ENCODE results near the gene HSD17B11.
A peak's percentile ranks its signal among the peaks of the same experiment; 100 is the strongest.
"Not testable (repeated sequence)": the region's sequence is repeated elsewhere in the genome, so short reads cannot be mapped to it uniquely, and the experiment has no call there.

The HSD17B11 gene

DNA sequence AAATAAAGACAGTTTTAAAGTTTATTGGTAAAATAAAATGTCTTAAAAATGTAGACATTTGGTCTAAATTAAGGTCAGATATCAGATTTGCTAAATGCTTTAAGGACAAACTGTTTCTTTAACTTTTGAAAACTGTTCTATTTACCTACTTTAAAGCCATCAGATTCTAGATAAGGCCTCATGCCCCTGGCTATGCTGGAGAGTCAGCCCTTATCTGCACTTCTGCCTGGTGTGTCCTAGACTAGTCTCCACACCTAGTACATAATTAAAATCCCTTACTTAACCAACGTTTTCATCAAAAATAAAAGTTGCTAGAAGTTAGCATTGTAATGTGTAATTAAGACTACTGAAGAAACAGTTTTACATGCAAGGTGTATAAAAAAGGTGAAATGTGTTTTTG is 25.6 kb downstream of the HSD17B11 start:
- FAIRE-seq = no peak
- no peak for DNase-seq (ENCODE audit: extremely low spot score, insufficient read length, low read depth)

DNA sequence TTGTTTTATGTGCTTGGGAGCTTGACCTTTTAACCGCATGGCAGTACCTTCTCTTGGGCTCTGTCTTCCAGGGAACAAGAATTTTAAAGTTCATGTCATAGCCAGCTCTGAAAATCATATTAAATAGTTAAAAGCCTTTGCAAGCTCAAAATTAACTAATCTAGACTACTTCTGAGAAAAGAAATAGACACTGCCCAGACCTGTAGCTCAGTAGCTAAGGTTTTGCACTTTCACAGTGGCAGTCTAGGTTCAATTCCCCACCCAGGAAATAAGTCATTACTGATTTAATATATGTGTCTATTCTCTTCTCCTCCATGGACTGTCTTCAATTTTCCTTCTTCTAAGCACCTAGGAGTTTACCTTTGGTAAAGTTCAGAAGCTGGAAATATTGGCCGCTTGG is 27.4 kb downstream of the HSD17B11 start:
- no peak for DNase-seq (ENCODE audit: extremely low spot score, insufficient read length, low read depth)

DNA sequence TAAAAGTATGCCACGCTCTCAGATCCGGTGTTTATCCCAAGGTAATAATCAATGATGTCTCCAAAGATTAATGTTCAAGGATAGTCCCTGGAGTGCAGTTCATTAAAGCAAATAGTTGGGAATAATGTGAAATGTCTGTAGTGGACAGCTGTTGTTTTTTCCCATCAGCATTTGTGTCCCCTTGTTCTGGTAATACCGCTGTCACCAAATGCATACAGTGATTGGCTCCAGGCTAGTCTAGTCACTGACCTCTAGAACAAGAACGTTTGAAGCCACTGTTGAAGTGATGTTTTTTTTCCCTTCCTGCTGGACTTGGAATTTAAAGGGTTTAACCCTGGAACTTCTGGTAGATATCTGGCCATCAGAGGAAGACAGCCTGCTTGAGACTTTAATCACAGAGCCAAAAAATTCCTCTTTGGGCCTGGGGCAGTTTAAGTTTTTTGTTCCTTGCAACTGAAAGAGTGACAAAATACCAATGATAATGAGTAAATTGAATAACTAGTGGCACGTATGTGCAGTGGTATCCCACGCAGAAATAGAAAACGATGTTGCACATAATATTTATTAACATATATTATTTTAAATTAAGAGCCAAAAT is 30.6 kb downstream of the HSD17B11 start:
- no peak for FAIRE-seq
- DNase-seq (ENCODE audit: extremely low spot score, insufficient read length, low read depth) = no peak

More for the DNA sequence above, 27.4 kb downstream of the HSD17B11 start:
- no peak for FAIRE-seq

DNA sequence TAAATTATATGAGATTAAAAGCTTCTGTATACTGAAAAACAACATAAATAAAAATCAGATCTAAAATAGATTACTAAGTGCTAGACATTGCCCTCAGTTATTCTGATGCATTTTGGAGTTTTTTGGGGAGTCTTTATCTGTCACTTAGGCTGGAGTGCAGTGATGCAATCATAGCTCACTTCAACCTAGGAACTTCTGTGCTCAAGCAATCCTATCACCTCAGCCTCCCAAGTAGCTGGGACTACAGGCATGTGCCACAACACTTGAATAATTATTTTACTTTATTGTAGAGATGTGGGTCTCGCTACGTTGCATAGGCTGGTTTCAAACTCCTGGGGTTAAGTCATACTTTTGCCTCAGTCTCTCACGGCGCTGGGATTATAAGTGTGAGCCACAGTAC is 31.7 kb downstream of the HSD17B11 start:
- FAIRE-seq (no peak), DNase-seq (ENCODE audit: extremely low spot score, insufficient read length, low read depth) (no peak)

DNA sequence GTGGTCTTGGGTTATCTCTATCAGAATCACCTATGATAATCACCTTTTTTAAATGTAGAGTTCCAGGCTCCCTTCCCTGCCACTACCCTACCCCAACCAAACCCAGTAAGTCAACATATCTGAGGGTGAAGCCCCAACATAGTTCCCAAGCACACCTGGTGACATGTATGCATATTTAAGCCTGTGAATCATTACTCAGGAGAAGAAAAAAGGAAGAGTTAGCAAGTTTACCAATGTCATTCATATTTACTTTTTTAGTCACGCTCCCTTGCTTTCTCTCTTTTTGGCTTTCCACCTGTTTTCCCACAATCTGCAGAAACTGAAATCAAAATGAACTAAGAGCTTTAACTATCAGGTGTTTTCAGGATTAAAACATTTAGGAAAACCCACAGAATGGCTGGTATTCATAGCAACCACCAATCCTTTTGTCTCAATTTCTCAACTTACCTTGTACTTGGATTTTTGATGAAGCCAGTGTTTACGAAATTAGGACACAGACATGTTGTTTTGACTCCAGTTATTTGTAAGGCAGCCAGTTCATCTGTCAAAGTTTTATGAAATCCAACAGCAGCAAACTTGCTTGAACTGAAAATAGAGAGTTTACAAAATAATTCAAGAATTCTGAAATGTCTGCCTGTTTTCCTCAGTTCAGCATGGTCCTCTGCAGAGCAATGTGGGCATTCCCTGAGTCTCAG is 34.0 kb downstream of the HSD17B11 start:
- FAIRE-seq = no peak
- no peak for DNase-seq (ENCODE audit: extremely low spot score, insufficient read length, low read depth)

DNA sequence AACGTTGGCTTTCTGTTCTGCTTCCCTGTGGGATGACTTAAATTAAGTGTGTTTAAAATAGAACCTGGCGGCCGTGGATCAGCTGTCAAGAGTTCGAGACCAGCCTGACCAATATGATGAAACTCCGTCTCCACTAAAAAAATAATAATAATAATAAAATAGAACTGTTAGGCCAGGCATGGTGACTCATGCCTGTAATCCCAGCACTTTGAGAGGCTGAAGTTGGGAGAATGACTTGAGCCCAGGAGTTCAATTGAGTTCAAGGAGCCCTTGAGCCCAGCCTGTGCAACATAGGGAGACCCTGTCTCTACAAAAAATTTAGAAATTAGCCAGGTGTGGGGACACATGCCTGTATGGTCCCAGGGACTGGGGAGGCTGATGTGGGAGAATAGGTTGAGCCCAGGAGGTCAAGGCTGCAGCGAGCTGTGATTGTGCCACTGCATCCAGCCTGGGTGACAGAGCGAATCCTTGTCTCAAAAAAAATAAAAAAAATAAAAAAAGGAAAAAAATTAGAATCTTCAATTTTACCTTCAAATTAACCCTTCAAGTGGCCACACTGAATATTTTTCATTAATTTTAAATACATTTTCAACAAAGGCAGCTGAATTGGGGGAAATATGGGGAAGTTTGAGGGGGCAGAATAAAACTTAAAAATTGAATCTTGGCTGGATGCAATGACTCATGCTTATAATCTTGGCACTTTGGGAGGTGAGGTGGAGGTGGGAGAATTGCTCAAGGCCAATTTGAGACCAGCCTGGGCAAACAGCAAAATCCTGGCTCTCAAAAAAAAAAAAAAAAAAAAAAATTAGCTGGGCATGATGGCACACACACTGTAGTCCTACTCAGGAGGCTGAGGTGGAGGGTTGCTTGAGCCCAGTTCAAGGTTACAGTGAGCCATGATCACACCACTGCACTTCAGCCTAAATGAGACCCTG is 36.6 kb downstream of the HSD17B11 start:
- FAIRE-seq (no peak), DNase-seq (ENCODE audit: extremely low spot score, insufficient read length, low read depth) (no peak)

DNA sequence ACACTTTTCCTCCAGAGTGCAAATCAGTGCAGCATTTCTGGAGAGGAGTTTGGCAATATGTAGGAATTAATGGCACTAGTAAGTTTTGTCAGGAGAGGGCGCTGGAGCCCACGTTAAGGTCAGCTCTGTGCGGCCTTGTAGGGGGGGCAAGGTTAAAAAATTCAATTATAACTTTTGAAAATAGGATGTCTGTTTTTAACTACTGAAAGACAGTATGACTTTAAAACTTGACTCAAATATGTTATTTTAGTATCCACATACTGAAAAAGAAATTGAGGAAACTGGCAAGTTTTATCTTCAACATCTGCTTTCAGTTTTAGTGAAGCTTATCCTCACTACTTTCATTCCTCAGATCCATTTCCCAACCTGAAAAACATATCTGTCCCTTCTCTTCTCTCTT is 37.4 kb downstream of the HSD17B11 start:
- peak; percentile 5 for DNase-seq (ENCODE audit: extremely low spot score, insufficient read length, low read depth)
- peak; percentile 50 for FAIRE-seq

DNA sequence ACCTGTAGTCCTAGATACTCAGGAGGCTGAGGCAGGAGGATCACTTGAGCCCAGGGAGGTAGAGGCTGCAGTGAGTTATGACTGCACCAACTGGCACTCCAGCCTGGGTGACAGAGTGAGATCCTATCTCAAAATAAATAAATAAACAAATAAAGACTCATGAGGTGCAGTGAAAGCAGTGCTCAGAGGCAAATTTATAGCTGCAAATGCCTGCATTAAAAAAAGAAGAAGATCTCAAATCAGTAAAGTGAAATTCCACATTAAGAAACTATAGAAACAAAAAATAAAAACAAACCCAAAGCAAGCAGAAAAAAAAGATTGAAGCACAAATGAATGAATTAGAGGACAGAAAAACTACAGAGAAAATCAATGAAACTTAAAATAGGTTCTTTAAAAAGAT is 45.8 kb downstream of the HSD17B11 start:
- FAIRE-seq = no peak
- no peak for DNase-seq (ENCODE audit: extremely low spot score, insufficient read length, low read depth)

DNA sequence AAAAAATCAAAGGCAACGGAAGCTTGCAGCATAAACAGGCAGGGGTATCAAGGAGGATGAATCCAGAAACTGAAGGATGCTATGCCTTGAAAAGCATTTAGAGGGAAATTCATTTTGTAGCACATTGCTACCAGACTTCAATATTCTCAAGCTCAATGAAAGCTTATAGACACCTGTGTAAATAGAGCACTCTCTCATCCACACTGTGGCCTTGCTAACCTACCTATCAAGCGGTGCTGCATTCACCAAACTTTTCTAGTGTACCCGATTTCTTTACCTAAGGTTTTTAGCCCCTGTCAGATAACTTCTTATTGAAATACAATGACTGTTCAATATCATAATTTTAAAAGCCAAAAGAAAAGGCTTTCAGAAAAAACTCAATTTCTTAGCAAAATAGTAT is 48.1 kb downstream of the HSD17B11 start:
- no peak for FAIRE-seq
- no peak for DNase-seq (ENCODE audit: extremely low spot score, insufficient read length, low read depth)

DNA sequence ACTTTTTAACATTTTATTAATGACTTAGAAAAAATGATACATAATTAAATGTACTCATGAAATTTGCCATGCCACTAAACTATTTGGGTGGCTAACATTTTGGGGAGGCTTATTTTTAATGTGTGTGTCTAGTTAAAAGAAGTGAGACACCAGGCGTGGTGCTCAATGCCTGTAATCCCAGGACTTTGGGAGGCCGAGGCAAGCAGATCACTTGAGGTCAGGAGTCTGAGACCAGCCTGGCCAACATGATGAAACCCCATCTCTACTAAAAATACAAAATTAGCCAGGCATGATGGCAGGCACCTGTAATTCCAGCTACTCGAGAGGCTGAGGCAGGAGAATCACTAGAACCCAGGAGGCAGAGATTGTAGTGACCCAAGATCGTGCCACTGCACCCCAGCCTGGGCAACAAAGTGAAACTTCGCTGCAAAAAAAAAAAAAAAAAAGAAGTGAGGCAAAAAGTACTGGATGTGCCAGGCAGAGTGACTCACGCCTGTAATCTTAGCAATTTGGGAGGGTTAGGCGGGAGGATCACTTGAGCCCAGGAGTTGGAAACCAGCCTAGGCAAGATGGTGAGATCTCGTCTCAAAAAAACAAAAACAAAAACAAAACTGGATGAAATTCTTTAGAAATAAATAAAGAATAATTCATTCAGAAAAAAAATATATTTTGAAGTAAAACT is 48.9 kb downstream of the HSD17B11 start:
- not testable (repeated sequence) for FAIRE-seq

DNA sequence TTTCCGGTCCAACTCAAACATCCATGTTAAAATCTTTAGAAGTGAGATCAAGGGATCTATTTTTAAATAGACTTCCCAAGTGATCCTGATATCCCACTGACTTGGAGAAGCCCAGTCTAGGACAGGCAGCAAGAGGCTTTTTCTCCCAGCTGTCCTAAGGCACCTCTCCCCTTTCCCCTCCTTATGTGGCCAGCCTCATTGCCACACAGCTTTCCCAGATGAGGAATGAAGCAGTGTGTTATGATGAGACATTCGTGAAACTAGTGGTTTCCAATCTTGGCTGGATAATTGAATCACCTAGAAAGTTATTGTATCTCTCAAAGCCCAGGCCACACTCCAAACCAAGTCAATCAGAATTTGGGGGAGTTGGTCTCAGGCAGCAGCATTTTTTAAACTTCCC is 51.5 kb downstream of the HSD17B11 start:
- DNase-seq (ENCODE audit: extremely low spot score, insufficient read length, low read depth) (no peak), FAIRE-seq (no peak)

More for the DNA sequence above, 48.9 kb downstream of the HSD17B11 start:
- not testable (repeated sequence) for DNase-seq (ENCODE audit: extremely low spot score, insufficient read length, low read depth)

DNA sequence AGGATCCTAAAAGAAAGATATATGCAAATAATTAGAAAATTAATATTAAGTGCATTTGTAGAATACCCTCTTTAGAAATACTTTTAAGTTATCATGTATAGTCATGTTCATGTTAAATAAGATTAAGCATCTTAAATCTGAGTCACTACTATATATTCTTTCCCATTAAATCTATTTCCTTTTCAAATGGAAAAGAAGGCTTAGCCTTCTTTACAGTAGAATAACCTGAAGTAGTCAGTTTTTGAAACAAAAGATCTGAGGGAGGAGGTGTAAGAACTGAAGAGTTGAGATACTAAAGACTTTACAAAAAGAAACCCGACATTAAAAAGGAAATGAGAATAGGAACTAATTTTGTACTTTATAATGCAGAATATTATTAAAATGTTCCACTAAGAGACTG is 53.6 kb downstream of the HSD17B11 start:
- DNase-seq (ENCODE audit: extremely low spot score, insufficient read length, low read depth) (no peak), FAIRE-seq (no peak)

DNA sequence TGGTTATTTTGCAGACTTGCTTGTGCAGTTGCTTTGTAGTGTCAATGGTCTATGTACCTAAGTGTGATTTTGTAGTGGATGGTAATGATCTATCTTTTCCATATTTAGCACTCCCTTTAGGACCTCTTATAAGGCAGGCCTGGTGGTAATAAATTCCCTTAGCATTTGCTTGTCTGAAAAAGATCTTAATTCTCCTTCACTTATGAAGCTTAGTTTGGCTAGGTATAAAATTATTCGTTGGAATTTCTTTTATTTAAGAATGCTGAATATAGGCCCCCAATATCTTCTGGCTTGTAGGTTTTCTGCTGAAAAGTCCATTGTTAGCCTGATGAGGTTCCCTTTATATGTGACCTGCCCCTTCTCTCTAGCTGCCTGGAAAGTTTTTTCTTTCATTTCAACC is 57.7 kb downstream of the HSD17B11 start:
- FAIRE-seq (no peak), DNase-seq (ENCODE audit: extremely low spot score, insufficient read length, low read depth) (no peak)

DNA sequence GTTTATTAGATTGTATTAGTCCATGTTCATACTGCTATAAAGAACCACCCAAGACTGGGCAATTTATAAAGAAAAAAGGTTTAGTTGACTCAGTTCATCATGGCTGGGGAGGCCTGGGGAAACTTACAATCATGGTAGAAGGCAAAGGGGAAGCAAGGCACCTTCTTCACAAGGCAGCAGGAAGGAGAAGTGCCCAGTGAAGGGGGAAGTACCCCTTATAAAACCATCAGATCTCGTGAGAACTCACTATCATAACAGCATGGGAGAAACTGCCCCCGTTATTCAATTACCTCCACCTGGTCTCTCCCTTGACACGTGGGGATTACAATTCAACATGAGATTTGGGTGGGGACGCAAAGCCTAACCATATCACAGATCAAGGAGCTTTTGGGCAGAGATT is 60.2 kb downstream of the HSD17B11 start:
- no peak for FAIRE-seq
- no peak for DNase-seq (ENCODE audit: extremely low spot score, insufficient read length, low read depth)

DNA sequence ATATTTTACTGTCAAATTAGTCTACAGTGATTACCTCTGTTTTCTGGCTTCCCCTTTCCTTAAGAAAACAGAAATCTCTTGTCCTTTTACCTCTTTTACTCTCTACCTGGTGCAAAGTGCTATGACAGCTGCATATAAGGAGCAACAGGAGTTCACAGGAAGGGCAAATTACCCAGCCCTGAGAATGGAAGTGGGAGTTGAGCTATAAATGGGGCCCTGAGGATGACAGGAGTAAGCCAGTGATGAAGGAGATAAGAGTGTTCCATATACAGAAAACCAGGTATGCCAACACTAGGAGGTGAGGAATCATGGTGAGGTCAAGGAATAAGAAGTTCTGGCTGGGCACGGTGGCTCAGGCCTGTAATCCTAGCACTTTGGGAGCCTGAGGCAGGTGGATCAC is 63.9 kb downstream of the HSD17B11 start:
- FAIRE-seq = no peak
- DNase-seq (ENCODE audit: extremely low spot score, insufficient read length, low read depth) = no peak

DNA sequence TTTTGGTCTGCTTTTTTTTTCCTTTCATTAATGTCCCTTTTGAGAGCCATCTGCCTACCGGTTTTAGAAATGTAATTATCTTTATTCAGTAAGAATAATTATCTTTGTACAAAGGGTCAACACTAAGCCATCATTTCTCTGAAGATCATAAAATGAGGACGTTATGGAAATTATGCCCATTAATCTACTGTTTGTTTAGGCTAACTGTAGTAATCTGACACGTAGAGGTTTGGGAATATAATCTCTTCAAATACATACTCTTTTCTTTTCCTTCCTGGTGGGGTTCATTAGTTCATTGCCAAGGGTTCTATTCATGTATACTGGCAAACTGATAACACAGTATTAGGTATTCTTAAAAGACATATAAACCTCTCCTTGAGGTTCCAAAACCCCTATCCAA is 64.5 kb downstream of the HSD17B11 start:
- DNase-seq (ENCODE audit: extremely low spot score, insufficient read length, low read depth) = no peak

DNA sequence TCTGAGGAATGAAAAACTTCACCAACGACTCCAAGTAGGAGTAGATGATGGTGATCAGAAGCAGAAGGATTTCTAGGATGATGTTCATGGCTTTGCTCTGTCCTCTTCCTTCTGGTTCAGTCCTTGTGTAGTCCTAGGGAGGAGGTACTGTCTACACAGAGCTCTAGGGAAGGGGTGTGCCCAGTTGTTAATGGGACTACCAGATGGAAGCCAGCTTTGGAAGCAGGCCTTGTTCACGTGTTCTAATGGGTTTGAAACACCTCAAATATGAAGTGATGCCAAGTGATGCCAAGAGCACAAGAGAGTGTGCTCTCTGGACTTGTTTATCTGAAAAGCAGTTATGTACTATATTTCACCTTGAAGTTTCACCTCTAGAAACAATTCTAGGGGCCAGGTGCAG is 68.2 kb downstream of the HSD17B11 start, which contains the start of gene HSD17B13:
TSS of gene HSD17B13 (minus strand) at position 129 of the 400 bp plus-strand sequence. CDS start at position 88, 41 bp downstream.
- DNase-seq (ENCODE audit: extremely low spot score, insufficient read length, low read depth) (no peak), FAIRE-seq (no peak)

More for the DNA sequence above, 64.5 kb downstream of the HSD17B11 start:
- no peak for FAIRE-seq

DNA sequence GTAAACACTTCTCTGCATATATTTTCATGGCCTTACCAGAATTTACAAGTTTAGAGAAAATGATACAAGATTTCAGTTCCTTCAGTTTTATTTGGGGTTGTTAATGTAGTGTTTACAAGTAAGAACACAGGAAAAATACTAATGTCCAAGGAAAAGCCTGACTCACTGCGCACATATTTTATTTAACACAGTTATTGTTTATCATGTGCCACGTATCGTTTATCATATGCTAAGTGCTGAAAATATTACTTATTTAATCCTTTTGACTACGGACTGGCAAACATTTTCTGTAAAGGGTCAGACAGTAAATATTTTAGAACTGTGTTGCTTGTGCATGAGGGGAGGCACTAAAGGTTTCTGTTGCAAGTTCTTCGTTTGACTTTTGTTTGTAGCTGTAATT is 69.1 kb downstream of the HSD17B11 start:
- DNase-seq (ENCODE audit: extremely low spot score, insufficient read length, low read depth) (no peak), FAIRE-seq (no peak)

DNA sequence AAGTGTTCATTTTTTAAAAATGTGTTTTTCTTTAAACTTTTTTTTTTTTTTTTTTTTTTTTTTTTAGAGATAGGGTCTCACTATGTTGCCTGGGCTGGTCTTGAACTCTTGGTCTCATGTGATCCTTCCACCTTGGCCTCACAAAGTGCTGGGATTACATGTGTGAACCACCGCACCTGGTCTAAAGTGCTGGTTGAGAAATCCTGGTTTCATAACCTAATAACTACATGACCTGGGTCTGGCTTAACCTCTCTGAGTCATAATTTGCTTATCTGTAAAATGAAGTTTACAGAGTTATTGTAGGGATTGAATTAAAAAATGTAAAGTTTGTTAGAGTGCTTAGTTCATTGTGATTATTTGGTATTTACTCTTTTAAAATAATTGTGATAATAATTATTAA is 73.5 kb downstream of the HSD17B11 start:
- no peak for FAIRE-seq
- no peak for DNase-seq (ENCODE audit: extremely low spot score, insufficient read length, low read depth)

DNA sequence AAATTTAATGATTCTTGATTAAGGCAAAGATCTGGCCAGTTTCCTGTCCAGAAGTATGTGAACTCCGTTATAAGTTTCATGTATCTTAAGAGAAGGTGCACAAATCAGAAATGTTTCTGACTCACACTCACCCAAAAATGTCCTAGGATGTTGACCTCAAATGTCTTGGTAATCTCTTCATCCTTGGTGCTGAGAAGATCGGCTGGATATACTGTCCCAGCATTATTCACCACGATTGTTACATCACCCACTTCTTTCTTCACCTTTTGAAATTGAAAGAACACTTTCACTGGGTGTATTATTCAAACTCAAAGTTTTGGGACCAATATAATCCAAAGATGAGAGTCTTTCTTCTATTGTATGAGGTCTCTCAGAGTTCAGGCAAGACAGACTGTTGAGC is 74.0 kb downstream of the HSD17B11 start:
- DNase-seq (ENCODE audit: extremely low spot score, insufficient read length, low read depth) (no peak), FAIRE-seq (no peak)
